A673 (cell line): ENCODE results near the gene TMEM270. TPM values are rescaled to one million over a fixed set of nuclear protein-coding genes. Genes with fewer than 3 reads are reported as not detected.

Source experiments
- BruUV-seq: library from RNA; stranded (reverse); fragments of 400-500 nt; replicated peaks from 2 replicates; lab custom pipeline; 2021; lab: Mats Ljungman, UMichigan
- CTCF ChIA-PET: fragments of 300-600 bp; sonication (Branson Sonifier 250); formaldehyde crosslinking; loops from one replicate; lab custom pipeline; 2022; ENCODE audit warnings: antibody characterized with exemption; lab: Charles Lee
- POLR2A ChIA-PET: fragments of 300-600 bp; sonication (Branson Sonifier 250); formaldehyde crosslinking; loops from one replicate; lab custom pipeline; 2022; ENCODE audit warnings: antibody characterized with exemption; ENCODE audit not compliant: low non-redundant PET; lab: Charles Lee
- DNase-seq: peaks from one replicate; pipeline ENCODE4 v3.0.0-alpha.2; 2015; ENCODE audit warnings: low spot score
- H3K27ac ChIP-seq: fragments of 200-600 bp; sonication (generic); 2 replicates; pipeline ENCODE4 v1.5.1; 2016; ENCODE audit warnings: mixed run types, low read depth, mild to moderate bottlenecking, mixed read lengths, antibody characterized with exemption, low read length; ENCODE audit not compliant: poor library complexity, severe bottlenecking
- H3K27me3 ChIP-seq: fragments of 200-600 bp; sonication (generic); replicated peaks from 2 replicates; pipeline ENCODE4 v1.6.1; 2017; ENCODE audit warnings: mixed run types, low read depth, mild to moderate bottlenecking, mixed read lengths, antibody characterized with exemption, low read length; ENCODE audit not compliant: insufficient read depth, poor library complexity
- H3K36me3 ChIP-seq: fragments of 200-600 bp; sonication (generic); 2 replicates; pipeline ENCODE4 v1.6.1; 2016; ENCODE audit warnings: mixed run types, mild to moderate bottlenecking, mixed read lengths, antibody characterized with exemption, low read length; ENCODE audit not compliant: insufficient read depth, poor library complexity, severe bottlenecking
- H3K4me1 ChIP-seq: fragments of 200-600 bp; sonication (generic); 2 replicates; pipeline ENCODE4 v1.6.1; 2017; ENCODE audit warnings: mixed run types, mild to moderate bottlenecking, mixed read lengths, antibody characterized with exemption, low read length; ENCODE audit not compliant: insufficient read depth, poor library complexity, severe bottlenecking
- H3K4me3 ChIP-seq: fragments of 200-600 bp; sonication (generic); 2 replicates; pipeline ENCODE4 v1.5.1; 2016; ENCODE audit warnings: low read depth, mixed run types, mild to moderate bottlenecking, mixed read lengths, low read length; ENCODE audit not compliant: poor library complexity, severe bottlenecking
- H3K9me3 ChIP-seq: fragments of 200-600 bp; sonication (generic); 2 replicates; pipeline ENCODE4 v1.6.1; 2016; ENCODE audit warnings: mixed run types, low read depth, mild to moderate bottlenecking, mixed read lengths, antibody characterized with exemption, low read length; ENCODE audit not compliant: poor library complexity, severe bottlenecking
- EZH2 ChIP-seq: fragments of 200-600 bp; sonication (generic); IDR thresholded peaks from 2 replicates; pipeline ENCODE4 v1.6.1; 2017; ENCODE audit warnings: borderline replicate concordance, low read depth, mild to moderate bottlenecking, mixed read lengths, antibody characterized with exemption, low read length; ENCODE audit not compliant: poor library complexity, severe bottlenecking
- intact Hi-C: fragments of 100-400 bp; cut with micrococcal nuclease; formaldehyde crosslinking; loops from one replicate; pipeline ENCODE4 v1.10.0; 2022; ENCODE audit not compliant: unreplicated experiment
- total RNA-seq: library from RNA; stranded (reverse); gene quantifications from 2 replicates; pipeline ENCODE4 v1.2.3, GENCODE V29; 2021
- TF ChIP-seq, protein P1 (sequence below): fragments of 300-800, 200-600 bp; sonication (generic); conservative IDR thresholded peaks from 2 replicates; pipeline ENCODE4 v1.5.1; 2017; ENCODE audit warnings: low read depth, mild to moderate bottlenecking, antibody characterized with exemption, low read length, moderate library complexity, mixed read lengths

The TMEM270 gene
- total RNA-seq, 1 experiment from 2014 or later: not detected

DNA sequence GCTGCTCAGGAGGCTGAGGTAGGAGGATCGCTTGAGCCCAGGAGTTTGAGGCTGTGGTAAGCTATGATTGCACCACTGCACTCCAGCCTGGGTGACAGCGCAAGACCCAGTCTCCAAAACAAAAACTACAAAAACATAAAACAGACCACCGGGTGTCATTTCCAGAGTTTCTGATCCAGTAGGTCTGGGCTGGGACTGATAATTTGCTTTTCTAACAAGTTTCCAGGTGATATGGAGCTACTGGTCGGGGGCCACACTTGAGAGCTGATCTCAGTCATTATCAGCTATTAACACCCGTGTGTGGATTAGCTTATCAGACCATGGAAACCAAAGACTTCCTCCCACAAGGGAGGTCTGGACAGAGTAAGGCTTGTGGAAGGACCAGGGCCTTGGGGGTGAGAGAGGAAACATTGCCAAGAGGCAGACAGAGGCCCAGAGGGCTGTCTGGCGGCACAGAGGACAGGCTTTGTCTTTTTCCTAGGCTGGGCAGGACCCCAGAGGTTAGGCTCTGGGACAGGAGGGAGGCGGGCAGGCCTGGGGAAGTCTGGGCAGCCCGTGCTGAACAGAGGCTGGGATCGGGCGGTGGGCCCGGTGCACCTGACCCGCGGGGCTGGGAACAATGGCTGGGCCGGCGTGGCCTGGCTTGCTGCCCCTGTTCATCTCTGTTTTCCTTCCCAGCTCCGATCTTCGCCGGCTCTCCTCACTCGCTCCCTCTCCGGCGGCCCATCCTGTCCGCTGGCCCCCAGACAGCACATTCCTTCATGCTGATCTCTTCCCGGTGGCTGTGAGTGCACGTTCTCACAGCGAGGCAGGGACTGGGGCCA, 25.2 kb downstream of the TMEM270 start:
- intact Hi-C loops: no loop called here
- CTCF ChIA-PET: no interaction called here
- no peak overlapping the region for H3K4me3 ChIP-seq
- H3K4me1 ChIP-seq: no peaks in the 10 kb centered on the region
- BruUV-seq: no TSS peak
- H3K36me3 ChIP-seq: no peaks in the 10 kb centered on the region
- no peak for DNase-seq
- H3K9me3 ChIP-seq: no peaks in the 10 kb centered on the region
- H3K27ac ChIP-seq: no peak overlapping the region
- POLR2A ChIA-PET: no interaction called here
- TF ChIP-seq, protein P1, sequence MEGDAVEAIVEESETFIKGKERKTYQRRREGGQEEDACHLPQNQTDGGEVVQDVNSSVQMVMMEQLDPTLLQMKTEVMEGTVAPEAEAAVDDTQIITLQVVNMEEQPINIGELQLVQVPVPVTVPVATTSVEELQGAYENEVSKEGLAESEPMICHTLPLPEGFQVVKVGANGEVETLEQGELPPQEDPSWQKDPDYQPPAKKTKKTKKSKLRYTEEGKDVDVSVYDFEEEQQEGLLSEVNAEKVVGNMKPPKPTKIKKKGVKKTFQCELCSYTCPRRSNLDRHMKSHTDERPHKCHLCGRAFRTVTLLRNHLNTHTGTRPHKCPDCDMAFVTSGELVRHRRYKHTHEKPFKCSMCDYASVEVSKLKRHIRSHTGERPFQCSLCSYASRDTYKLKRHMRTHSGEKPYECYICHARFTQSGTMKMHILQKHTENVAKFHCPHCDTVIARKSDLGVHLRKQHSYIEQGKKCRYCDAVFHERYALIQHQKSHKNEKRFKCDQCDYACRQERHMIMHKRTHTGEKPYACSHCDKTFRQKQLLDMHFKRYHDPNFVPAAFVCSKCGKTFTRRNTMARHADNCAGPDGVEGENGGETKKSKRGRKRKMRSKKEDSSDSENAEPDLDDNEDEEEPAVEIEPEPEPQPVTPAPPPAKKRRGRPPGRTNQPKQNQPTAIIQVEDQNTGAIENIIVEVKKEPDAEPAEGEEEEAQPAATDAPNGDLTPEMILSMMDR: no peak
- TF ChIP-seq EZH2: no peak
- H3K27me3 ChIP-seq: peaks cover 2% of the 10 kb centered on the region

DNA sequence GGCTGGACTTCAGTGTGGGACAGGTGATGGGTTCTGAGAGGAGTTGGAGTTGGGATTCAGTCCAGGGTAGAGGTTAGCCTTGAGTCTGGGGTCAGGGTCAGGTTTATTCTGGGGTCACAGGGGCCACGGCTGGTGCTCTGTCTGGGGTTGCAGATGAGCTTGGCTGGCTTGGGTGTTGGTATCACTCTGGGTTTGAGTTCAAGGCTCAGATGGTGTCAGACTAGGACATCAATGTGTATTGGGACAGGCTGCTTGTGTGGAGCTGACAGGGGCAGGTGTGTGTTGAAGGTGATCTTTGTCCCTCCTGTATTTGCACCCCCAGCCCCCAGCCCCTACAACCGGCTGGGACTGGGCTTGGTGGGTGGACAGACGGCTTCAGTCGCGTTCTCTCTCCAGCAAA, 26.8 kb downstream of the TMEM270 start:
- POLR2A ChIA-PET: no interaction called here
- TF ChIP-seq, protein P1: no peak
- TF ChIP-seq EZH2: no peak
- BruUV-seq: no TSS peak
- H3K27ac ChIP-seq: no peak overlapping the region
- no peaks in the 10 kb centered on the region for H3K36me3 ChIP-seq
- H3K27me3 ChIP-seq: no peaks in the 10 kb centered on the region
- intact Hi-C loops: no loop called here
- H3K4me1 ChIP-seq: no peaks in the 10 kb centered on the region
- H3K9me3 ChIP-seq: no peaks in the 10 kb centered on the region
- no peak overlapping the region for H3K4me3 ChIP-seq
- CTCF ChIA-PET: no interaction called here
- no peak for DNase-seq

DNA sequence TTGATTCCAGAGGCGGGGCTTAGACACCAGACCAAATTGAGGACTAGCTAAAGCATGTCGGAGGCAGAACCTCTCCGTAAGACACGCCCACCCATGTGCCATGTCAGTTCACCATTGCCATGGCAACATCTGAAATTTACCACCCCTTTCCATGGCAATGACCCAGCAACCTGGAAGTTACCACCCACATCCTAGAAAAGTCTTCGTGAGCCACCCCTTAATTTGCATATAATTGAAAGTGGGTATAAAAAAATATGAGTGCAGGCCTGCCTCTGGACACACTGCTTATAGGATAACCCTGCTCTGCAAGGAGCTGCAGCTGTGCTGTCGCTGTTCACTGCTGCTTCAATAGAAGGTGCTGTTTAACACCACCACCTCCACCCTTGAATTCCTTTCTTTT, 28.0 kb downstream of the TMEM270 start:
- peak; percentile 55 for DNase-seq
- ChIA-PET POLR2A (no interaction called here), CTCF (no interaction called here)
- intact Hi-C loops: no loop called here
- Histone ChIP-seq H3K4me1 (no peaks in the 10 kb centered on the region), H3K27ac (no peak overlapping the region), H3K4me3 (no peak overlapping the region), H3K27me3 (no peaks in the 10 kb centered on the region), H3K36me3 (no peaks in the 10 kb centered on the region), H3K9me3 (no peaks in the 10 kb centered on the region)
- TF ChIP-seq, protein P1: no peak
- TF ChIP-seq EZH2: no peak
- no TSS peak for BruUV-seq
